PC-9 (cell line): ENCODE results near the gene AHI1. TPM values are rescaled to one million over a fixed set of nuclear protein-coding genes. Genes with fewer than 3 reads are reported as not detected.

Source experiments
- BruUV-seq: library from RNA; stranded (reverse); fragments of 400-500 nt; replicated peaks from 2 replicates; lab custom pipeline; 2021; lab: Mats Ljungman, UMichigan
- CTCF ChIA-PET: fragments of 300-600 bp; sonication (Branson Sonifier 250); formaldehyde crosslinking; loops from one replicate; lab custom pipeline; 2022; ENCODE audit warnings: antibody characterized with exemption; lab: Charles Lee
- POLR2A ChIA-PET: fragments of 300-600 bp; sonication (Branson Sonifier 250); formaldehyde crosslinking; loops from one replicate; lab custom pipeline; 2022; ENCODE audit warnings: antibody characterized with exemption; ENCODE audit not compliant: unreplicated experiment; lab: Charles Lee
- DNase-seq, 2 experiments: peaks; one replicate each; pipeline versions ENCODE4 v3.0.0 to v3.0.0-alpha.2; 2015 to 2022; ENCODE audit warnings: mixed read lengths in 1 of 2
- H2AFZ ChIP-seq: fragments of 200-600 bp; sonication (generic); 2 replicates; pipeline ENCODE4 v1.8.1; 2017; ENCODE audit warnings: antibody characterized with exemption
- H3F3A ChIP-seq: fragments of 200-600 bp; sonication (generic); 2 replicates; pipeline ENCODE4 v1.8.1; 2017; ENCODE audit warnings: antibody characterized with exemption, mild to moderate bottlenecking, low read depth; ENCODE audit not compliant: insufficient read depth
- H3K27ac ChIP-seq: fragments of 200-600 bp; sonication (generic); 2 replicates; pipeline ENCODE4 v1.6.1; 2016; ENCODE audit warnings: mixed run types
- H3K27me3 ChIP-seq: fragments of 200-600 bp; sonication (generic); 2 replicates; pipeline ENCODE4 v1.6.1; 2016; ENCODE audit warnings: low read depth, mixed run types; ENCODE audit not compliant: insufficient read depth
- H3K36me3 ChIP-seq: fragments of 200-600 bp; sonication (generic); 2 replicates; pipeline ENCODE4 v1.6.1; 2016; ENCODE audit warnings: low read depth, mixed run types
- H3K4me1 ChIP-seq: fragments of 200-600 bp; sonication (generic); replicated peaks from 2 replicates; pipeline ENCODE4 v1.6.1; 2016; ENCODE audit warnings: mixed run types; ENCODE audit not compliant: insufficient read depth
- H3K4me2 ChIP-seq: fragments of 200-600 bp; sonication (generic); 2 replicates; pipeline ENCODE4 v1.6.1; 2017; ENCODE audit warnings: mixed run types
- H3K4me3 ChIP-seq: fragments of 200-600 bp; sonication (generic); 2 replicates; pipeline ENCODE4 v1.6.1; 2016; ENCODE audit warnings: mixed run types
- H3K79me2 ChIP-seq: fragments of 200-600 bp; sonication (generic); 2 replicates; pipeline ENCODE4 v1.6.1; 2017; ENCODE audit warnings: low read depth, mixed run types
- H3K9me2 ChIP-seq: fragments of 200-600 bp; sonication (generic); 2 replicates; pipeline ENCODE4 v1.8.1; 2017; ENCODE audit warnings: mild to moderate bottlenecking; ENCODE audit not compliant: insufficient read depth
- H3K9me3 ChIP-seq: fragments of 200-600 bp; sonication (generic); 2 replicates; pipeline ENCODE4 v1.8.1; 2016; ENCODE audit warnings: low read depth; ENCODE audit not compliant: insufficient read depth
- H4K20me1 ChIP-seq: fragments of 200-600 bp; sonication (generic); 2 replicates; pipeline ENCODE4 v1.8.1; 2017; ENCODE audit not compliant: insufficient read depth
- EZH2 ChIP-seq: fragments of 200-600 bp; sonication (generic); IDR thresholded peaks from 2 replicates; pipeline ENCODE4 v1.8.0; 2017; ENCODE audit warnings: antibody characterized with exemption, low read depth
- intact Hi-C: fragments of 100-400 bp; cut with micrococcal nuclease; formaldehyde crosslinking; loops from one replicate; pipeline ENCODE4 v1.10.0; 2022; ENCODE audit not compliant: unreplicated experiment
- total RNA-seq: library from RNA; stranded (reverse); gene quantifications from 2 replicates; pipeline ENCODE4 v1.2.3, GENCODE V29; 2021
- TF ChIP-seq, protein P1 (sequence below): fragments of 200-600 bp; sonication (generic); conservative IDR thresholded peaks from 2 replicates; pipeline ENCODE4 v1.6.1; 2017; ENCODE audit warnings: mixed run types, antibody characterized with exemption, mild to moderate bottlenecking, moderate library complexity

AHI1 gene
- total RNA-seq, 1 experiment from 2014 or later: 19.9 TPM

DNA sequence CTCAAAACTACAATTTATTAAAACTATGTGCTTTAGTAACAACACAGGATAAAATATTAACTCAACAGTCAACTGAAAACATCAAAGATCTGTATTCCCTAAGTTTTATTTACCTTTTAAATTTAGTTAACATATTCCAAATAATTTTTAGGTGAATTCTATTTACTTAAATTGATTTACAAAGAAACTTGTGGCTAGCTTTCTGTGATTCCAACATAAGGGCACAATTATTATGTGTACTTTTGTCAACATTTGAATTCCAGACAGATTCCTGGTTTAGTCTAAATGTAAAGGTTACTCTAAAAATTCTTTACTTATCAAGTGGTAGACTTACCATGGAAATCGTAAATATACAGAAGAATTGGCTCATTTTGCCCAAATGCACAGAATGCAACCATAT, 70.7 kb downstream of the AHI1 start:
- Histone ChIP-seq H3K27ac (no peak overlapping the region), H3K4me2 (no peak overlapping the region), H4K20me1 (no peaks in the 10 kb centered on the region), H3K27me3 (no peaks in the 10 kb centered on the region), H3K9me2 (no peaks in the 10 kb centered on the region; the same call in 1 of the 2 replicates), H3K4me1 (no peaks in the 10 kb centered on the region), H3F3A (no peaks in the 10 kb centered on the region), H3K36me3 (0 out of 2 replicates have a peak, but pooled peaks cover 4% of the 10 kb centered on the region), H2AFZ (no peak overlapping the region), H3K4me3 (no peak overlapping the region), H3K9me3 (no peaks in the 10 kb centered on the region), H3K79me2 (no peaks in the 10 kb centered on the region)
- no TSS peak for BruUV-seq
- intact Hi-C loops: loop anchor here (10.0 kb wide), 2 partner anchors 402 to 1272 kb away; no protein-coding TSS in a partner anchor
- CTCF ChIA-PET: interaction anchor here (0.6 kb wide), 1 partner anchor 1168 kb away, joined by 3 read pairs; no protein-coding TSS in a partner anchor
- POLR2A ChIA-PET: interaction anchor here (0.6 kb wide), 1 partner anchor 233 kb away, joined by 3 read pairs; no protein-coding TSS in a partner anchor
- TF ChIP-seq EZH2: no peak
- TF ChIP-seq, protein P1, sequence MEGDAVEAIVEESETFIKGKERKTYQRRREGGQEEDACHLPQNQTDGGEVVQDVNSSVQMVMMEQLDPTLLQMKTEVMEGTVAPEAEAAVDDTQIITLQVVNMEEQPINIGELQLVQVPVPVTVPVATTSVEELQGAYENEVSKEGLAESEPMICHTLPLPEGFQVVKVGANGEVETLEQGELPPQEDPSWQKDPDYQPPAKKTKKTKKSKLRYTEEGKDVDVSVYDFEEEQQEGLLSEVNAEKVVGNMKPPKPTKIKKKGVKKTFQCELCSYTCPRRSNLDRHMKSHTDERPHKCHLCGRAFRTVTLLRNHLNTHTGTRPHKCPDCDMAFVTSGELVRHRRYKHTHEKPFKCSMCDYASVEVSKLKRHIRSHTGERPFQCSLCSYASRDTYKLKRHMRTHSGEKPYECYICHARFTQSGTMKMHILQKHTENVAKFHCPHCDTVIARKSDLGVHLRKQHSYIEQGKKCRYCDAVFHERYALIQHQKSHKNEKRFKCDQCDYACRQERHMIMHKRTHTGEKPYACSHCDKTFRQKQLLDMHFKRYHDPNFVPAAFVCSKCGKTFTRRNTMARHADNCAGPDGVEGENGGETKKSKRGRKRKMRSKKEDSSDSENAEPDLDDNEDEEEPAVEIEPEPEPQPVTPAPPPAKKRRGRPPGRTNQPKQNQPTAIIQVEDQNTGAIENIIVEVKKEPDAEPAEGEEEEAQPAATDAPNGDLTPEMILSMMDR: no peak
- DNase-seq: no peak

DNA sequence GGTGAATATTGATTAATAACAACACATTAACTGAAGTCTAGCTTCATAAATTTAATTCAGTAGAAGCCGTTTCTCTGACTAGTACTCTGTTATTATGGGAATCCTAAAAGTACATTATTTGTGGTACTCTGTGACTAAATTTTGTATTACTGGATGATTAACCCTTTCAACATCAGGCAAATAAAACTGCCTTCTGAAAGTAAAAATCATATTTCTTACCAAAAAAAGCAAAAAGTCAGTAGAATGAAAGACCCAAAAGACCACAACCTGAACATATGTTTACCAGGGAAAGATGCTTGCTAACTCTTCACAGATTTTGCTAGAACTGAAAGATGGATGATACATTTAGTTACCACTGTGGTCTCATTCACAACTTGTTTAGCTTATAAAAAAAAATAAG, 73.2 kb downstream of the AHI1 start:
- CTCF ChIA-PET: no interaction called here
- H3K4me1 ChIP-seq: no peaks in the 10 kb centered on the region

DNA sequence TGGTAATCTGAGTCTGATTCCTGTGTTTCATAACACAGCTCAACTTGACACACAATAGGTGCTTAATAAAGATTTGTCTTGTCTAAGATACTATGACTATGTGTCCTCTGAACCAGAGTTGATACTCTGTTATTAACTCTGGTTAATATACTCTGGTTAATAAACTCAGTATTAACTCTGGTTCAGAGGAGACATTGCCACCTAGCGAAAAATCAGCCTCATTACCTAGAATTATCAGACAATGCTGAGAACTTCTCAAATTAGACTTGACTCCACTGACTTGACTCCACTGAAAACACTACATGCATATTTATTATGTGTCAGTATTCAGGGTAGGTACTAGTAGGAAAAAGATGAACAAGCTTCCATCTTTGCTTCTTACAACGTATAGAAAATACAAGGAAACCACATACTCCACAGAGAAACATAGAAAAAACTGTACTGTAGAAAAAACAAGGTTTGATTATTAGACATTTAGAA, 73.9 kb downstream of the AHI1 start:
- Histone ChIP-seq H2AFZ (no peak overlapping the region), H3K79me2 (no peaks in the 10 kb centered on the region), H3K9me3 (no peaks in the 10 kb centered on the region), H3K27me3 (no peaks in the 10 kb centered on the region), H4K20me1 (no peaks in the 10 kb centered on the region), H3K4me2 (no peak overlapping the region), H3K36me3 (no peaks in the 10 kb centered on the region), H3K9me2 (no peaks in the 10 kb centered on the region), H3K4me3 (no peak overlapping the region), H3K27ac (no peak overlapping the region), H3F3A (no peaks in the 10 kb centered on the region), H3K4me1 (no peaks in the 10 kb centered on the region)
- CTCF ChIA-PET: no interaction called here
- peak in 1 of 2 experiments; percentile 52 for DNase-seq
- POLR2A ChIA-PET: no interaction called here
- no TSS peak for BruUV-seq
- no peak for TF ChIP-seq EZH2
- TF ChIP-seq, protein P1: peak; percentile 94
- intact Hi-C loops: loop anchor here (1.0 to 10.0 kb wide), 3 partner anchors 278 to 1269 kb away; no protein-coding TSS in a partner anchor

More for the DNA sequence above, 73.2 kb downstream of the AHI1 start:
- H3K9me2 ChIP-seq: no peaks in the 10 kb centered on the region
- H4K20me1 ChIP-seq: no peaks in the 10 kb centered on the region
- TF ChIP-seq, protein P1: no peak
- no peak for TF ChIP-seq EZH2
- H3K27ac ChIP-seq: no peak overlapping the region
- POLR2A ChIA-PET: no interaction called here
- no peak overlapping the region for H3K4me3 ChIP-seq
- intact Hi-C loops: loop anchor here (10.0 kb wide), 2 partner anchors 400 to 1270 kb away; no protein-coding TSS in a partner anchor
- no TSS peak for BruUV-seq
- no peaks in the 10 kb centered on the region for H3F3A ChIP-seq
- no peaks in the 10 kb centered on the region for H3K79me2 ChIP-seq
- no peak overlapping the region for H2AFZ ChIP-seq
- DNase-seq: no peak
- H3K4me2 ChIP-seq: no peak overlapping the region
- H3K36me3 ChIP-seq: no peaks in the 10 kb centered on the region
- H3K9me3 ChIP-seq: no peaks in the 10 kb centered on the region
- no peaks in the 10 kb centered on the region for H3K27me3 ChIP-seq
